ENCODE results near the gene PLCL2. TPM values are rescaled to one million over a fixed set of nuclear protein-coding genes. Genes with fewer than 3 reads are reported as not detected.
"Not testable (repeated sequence)": the region's sequence is repeated elsewhere in the genome, so short reads cannot be mapped to it uniquely, and the experiment has no call there.

The PLCL2 gene
- total and polyA plus RNA-seq, 2 experiments from 2014 or later = 1.6 to 9.7 TPM

- DNase-seq (ENCODE audit: low spot score); H3K27ac Mint-ChIP-seq; H3K4me2 ChIP-seq; H3K9me2 ChIP-seq (ENCODE audit: insufficient read depth); H3K4me3 Mint-ChIP-seq; H3K4me3 ChIP-seq; H3K36me3 Mint-ChIP-seq (ENCODE audit: low read depth); H3K9me3 Mint-ChIP-seq; H3K27ac ChIP-seq (ENCODE audit: low read depth); H3K36me3 ChIP-seq (ENCODE audit: insufficient read depth); H3F3A ChIP-seq (replicated peaks; ENCODE audit: low read depth); H4K20me1 ChIP-seq (replicated peaks; ENCODE audit: insufficient read depth); ATAC-seq; H3K79me2 ChIP-seq (replicated peaks; ENCODE audit: insufficient read depth); H3K27me3 Mint-ChIP-seq (ENCODE audit: insufficient read depth, low read depth, poor library complexity); H3K4me1 ChIP-seq (ENCODE audit: insufficient read depth); H3K27me3 ChIP-seq (ENCODE audit: insufficient read depth); H3K4me1 Mint-ChIP-seq; H2AFZ ChIP-seq: not testable (repeated sequence)
These were observed 222.0 kb downstream of the PLCL2 start for GRCh38 chr3:17106801-17107200.

- Histone ChIP-seq H3K4me2 (no peak overlapping the region), H3K79me2 (replicated peaks; ENCODE audit: insufficient read depth) (no peaks in the 10 kb centered on the region), H3K36me3 (ENCODE audit: insufficient read depth) (no peaks in the 10 kb centered on the region), H3F3A (replicated peaks; ENCODE audit: low read depth) (no peaks in the 10 kb centered on the region), H3K27ac (ENCODE audit: low read depth) (no peak overlapping the region), H2AFZ (0 out of 2 replicates have a peak overlapping the region, but pooled peaks have one; percentile 47), H3K9me2 (ENCODE audit: insufficient read depth) (0 out of 2 replicates have a peak, but pooled peaks cover 2% of the 10 kb centered on the region), H3K27me3 (ENCODE audit: insufficient read depth) (no peaks in the 10 kb centered on the region), H3K4me1 (ENCODE audit: insufficient read depth) (no peaks in the 10 kb centered on the region), H3K4me3 (no peak overlapping the region), H4K20me1 (replicated peaks; ENCODE audit: insufficient read depth) (no peaks in the 10 kb centered on the region)
- Mint-ChIP-seq H3K27ac (no peak overlapping the region), H3K27me3 (ENCODE audit: insufficient read depth, low read depth, poor library complexity) (peaks cover 3% of the 10 kb centered on the region), H3K36me3 (ENCODE audit: low read depth) (no peaks in the 10 kb centered on the region), H3K4me3 (no peak overlapping the region), H3K4me1 (no peaks in the 10 kb centered on the region), H3K9me3 (no peaks in the 10 kb centered on the region)
- TF ChIP-seq STAT1 (IDR thresholded peaks at IDR 0.05; ENCODE audit: unreplicated experiment) = no peak
- no peak for TF ChIP-seq ZNF331 (CRISPR knock-in tag; IDR thresholded peaks at IDR 0.05; ENCODE audit: low read depth)
- no peak for TF ChIP-seq CREB1 (CRISPR knock-in tag; IDR thresholded peaks at IDR 0.05; ENCODE audit: low read depth)
- TF ChIP-seq CTCF (conservative IDR thresholded peaks at IDR 0.05; ENCODE audit: low read depth in 2 of 2) = no peak
- TF ChIP-seq ETS1 (IDR thresholded peaks at IDR 0.05) = no peak
- no peak for TF ChIP-seq ZNF462 (CRISPR knock-in tag; IDR thresholded peaks at IDR 0.05)
- no peak for TF ChIP-seq NANOG (IDR thresholded peaks at IDR 0.05; ENCODE audit: borderline replicate concordance)
- DNase-seq (ENCODE audit: low spot score) (no peak), ATAC-seq (no peak)
These were observed 226.1 kb downstream of the PLCL2 start for GRCh38 chr3:17110660-17111396.

Measured in GM23338 (cell line).